IPS-18c (cell line): ENCODE measurements around the gene FFAR2.
"Not testable (repeated sequence)": the region's sequence is repeated elsewhere in the genome, so short reads cannot be mapped to it uniquely, and the experiment has no call there.

Source experiments
- H3K4me3 ChIP-seq: 2 replicates; pipeline ENCODE4 v1.7.0; 2013; ENCODE audit warnings: low read depth, mild to moderate bottlenecking, low read length, moderate library complexity; ENCODE audit not compliant: insufficient read depth
- H3K9me3 ChIP-seq: one replicate; pipeline ENCODE4 v1.6.1; 2013; ENCODE audit warnings: mild to moderate bottlenecking, low read length, moderate library complexity; ENCODE audit not compliant: control insufficient read depth, insufficient read depth

FFAR2 gene

DNA sequence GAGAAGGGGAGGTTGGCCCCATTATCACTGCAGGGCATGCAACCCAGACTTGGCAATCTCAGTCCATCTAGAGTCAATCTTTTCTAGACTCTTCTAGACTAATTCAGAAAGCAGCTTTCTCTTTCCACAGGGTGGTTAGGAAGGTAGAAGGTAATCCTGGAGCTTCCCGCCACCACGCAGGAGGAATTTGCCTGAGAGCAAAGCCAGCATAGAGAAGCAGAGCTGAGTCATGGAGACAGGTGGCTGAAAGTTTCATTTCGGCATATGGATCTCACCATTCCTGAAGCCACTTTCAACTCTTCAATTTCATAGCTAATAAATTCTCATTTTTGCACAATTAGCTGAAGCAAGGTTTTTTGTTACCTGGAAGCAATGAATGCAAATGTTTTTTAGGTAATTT is 29.0 kb upstream of the FFAR2 start:
- no peaks in the 10 kb centered on the region for H3K9me3 ChIP-seq

GRCh38 chr19:35419805-35420204 is 28.3 kb upstream of the FFAR2 start:
- H3K4me3 ChIP-seq, result no peak overlapping the region
- no peaks in the 10 kb centered on the region for H3K9me3 ChIP-seq

More for the DNA sequence above, 29.0 kb upstream of the FFAR2 start:
- no peak overlapping the region for H3K4me3 ChIP-seq

DNA sequence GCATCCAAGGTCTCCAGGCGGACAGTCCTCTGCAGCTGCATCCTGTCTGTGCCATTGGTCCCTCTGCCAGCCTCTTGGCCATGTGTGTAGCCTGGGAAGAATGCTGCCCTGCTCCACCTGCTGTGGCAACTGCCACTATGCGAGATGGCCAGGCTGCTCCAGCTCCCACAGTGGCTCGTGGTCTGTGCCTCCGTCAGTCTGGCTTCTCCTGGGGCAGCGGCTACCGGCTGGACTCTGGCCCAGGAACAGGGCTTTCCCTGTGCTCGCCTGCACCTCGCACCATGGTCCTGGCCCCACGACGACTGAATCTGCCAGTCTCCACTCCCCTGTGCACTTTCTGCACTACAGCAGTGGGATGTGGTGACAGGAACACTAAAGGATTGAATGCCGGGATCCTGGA is 26.7 kb upstream of the FFAR2 start:
- H3K9me3 ChIP-seq, result no peaks in the 10 kb centered on the region

DNA sequence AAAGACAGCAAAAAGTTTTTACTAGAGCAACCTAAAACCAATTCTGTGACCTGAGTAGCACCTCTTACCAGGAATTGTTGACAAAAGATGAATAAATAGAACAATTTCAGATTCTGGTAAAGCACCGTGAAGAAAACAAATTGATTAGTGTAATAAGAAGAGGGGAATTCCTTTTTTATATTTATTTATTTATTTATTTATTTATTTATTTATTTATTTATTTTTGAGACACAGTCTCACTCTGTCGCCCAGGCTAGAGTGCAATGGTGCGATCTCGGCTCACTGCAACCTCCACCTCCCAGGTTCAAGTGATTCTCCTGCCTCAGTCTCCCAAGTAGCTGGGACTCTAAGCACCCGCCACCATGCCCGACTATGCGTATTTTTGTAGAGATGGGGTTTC is 24.7 kb upstream of the FFAR2 start:
- not testable (repeated sequence) for H3K9me3 ChIP-seq, H3K4me3 ChIP-seq

More for the DNA sequence above, 26.7 kb upstream of the FFAR2 start:
- H3K4me3 ChIP-seq, result no peak overlapping the region

DNA sequence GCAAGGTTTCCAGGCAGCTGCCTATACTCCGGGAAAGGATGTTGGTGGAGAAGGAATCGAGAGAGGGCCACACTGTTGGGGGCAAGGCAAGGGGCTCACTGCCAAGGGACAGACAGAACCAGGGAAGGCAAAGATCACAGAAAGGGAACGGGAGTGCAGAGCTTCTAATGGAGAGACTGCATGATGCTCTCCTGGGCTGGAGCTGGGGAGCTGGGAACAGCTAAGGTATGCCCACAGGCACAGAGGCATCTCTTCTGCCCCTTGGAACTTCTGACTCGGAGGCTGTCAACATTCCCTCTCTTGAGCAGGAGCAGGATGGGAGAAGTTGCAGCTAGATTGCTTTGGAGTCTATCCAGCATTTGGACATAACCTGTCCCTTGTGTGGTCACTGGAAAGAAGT is 22.4 kb upstream of the FFAR2 start:
- Histone ChIP-seq H3K4me3 (no peak overlapping the region), H3K9me3 (no peaks in the 10 kb centered on the region)

DNA sequence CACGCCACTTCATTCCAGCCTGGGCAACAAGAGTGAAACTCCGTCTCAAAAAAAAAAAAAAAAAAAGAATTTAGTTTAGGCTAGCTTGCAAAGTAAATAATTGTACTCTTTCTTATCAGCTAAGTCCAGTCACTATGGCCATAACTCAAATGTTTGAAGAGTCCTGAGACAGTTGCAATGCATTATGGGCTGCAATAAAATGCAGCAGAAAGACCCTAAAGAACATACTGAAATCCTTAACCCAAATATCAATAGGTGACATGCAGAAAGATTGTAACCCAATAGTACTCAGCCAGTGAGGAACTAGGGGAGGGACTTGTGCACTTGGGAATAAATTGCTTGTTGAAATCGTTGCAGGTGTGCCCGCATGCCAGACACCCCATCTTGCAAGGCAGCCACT is 20.9 kb upstream of the FFAR2 start:
- Histone ChIP-seq H3K4me3 (no peak overlapping the region), H3K9me3 (no peaks in the 10 kb centered on the region)

- Histone ChIP-seq H3K4me3 (no peak overlapping the region), H3K9me3 (no peaks in the 10 kb centered on the region)
Observed at GRCh38 chr19:35429698-35430408, 18.2 kb upstream of the FFAR2 start.

- peaks cover 2% of the 10 kb centered on the region for H3K9me3 ChIP-seq
- H3K4me3 ChIP-seq, result no peak overlapping the region
Observed at GRCh38 chr19:35430409-35431144, 17.5 kb upstream of the FFAR2 start.

GRCh38 chr19:35431145-35431807 is 16.8 kb upstream of the FFAR2 start:
- Histone ChIP-seq H3K9me3 (peaks cover 2% of the 10 kb centered on the region), H3K4me3 (no peak overlapping the region)

DNA sequence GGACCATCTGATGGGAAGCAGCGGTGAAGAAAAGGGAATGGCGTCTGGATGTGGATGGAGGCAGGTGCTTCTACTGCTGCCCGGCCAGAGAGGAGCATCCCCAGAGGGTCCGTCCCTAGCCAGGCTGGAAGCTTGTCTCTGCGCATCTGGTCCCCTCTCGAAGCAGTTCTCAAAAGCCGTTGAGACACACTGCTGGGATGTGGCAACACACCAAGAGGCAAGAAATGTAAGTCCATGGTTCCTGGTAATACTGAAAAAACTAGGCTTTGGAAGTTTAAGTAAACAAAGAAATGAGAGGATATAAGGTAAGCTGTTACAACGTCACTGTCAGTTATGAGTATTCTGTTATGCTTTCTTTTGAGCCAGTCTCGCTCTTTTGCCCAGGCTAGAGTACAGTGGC is 15.1 kb upstream of the FFAR2 start:
- Histone ChIP-seq H3K4me3 (no peak overlapping the region), H3K9me3 (peaks cover 2% of the 10 kb centered on the region)

GRCh38 chr19:35433448-35433847 is 14.6 kb upstream of the FFAR2 start:
- Histone ChIP-seq H3K9me3 (peaks cover 2% of the 10 kb centered on the region), H3K4me3 (no peak overlapping the region)

GRCh38 chr19:35435896-35436295 is 12.2 kb upstream of the FFAR2 start:
- H3K4me3 ChIP-seq, result no peak overlapping the region

DNA sequence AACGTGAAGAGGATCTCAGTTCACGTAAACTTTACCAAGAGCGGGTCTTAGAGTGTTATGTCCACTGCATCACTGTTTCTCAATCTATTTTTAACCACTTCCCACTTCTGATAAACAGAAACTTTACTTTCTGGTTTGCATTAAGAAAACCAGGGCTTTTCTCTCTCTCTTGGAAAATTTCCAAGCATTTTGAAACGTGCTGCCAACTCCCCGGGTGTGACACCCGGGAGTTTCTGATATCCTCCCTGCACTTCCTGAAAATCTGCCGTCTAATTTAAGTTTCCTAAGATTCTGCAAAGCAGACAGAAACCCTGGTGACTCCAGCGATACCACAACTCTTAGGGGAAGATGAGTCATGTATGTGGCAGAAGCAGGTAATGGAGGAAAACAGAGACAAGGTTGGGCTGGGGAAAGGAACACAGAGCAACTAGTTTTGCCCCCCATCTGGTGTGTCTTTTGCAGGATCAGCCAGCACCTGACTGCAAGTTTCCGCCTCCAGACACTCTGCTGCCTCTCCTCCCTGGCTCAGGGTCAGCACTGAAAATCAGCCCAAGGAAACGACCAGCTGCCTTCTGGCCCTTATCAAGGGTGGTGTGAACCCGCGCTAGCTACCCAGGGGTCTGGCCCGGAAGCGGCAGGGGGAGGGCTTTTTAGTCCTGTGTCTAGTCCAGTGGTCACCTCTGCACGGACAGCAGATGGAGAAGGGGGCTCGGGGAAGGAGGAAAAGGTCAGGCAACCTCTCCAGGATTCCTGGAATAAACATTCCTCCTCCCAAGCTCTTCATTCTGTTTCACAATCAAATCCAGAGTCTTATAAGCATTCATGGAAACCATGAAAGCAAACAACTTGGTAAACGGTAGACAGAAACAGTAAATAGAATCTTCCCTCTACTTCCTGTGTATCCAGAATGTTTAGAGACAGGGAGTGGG is 11.3 kb upstream of the FFAR2 start:
- Histone ChIP-seq H3K9me3 (peaks cover 2% of the 10 kb centered on the region), H3K4me3 (no peak overlapping the region)

More at GRCh38 chr19:35435896-35436295, 12.2 kb upstream of the FFAR2 start:
- peaks cover 2% of the 10 kb centered on the region for H3K9me3 ChIP-seq

DNA sequence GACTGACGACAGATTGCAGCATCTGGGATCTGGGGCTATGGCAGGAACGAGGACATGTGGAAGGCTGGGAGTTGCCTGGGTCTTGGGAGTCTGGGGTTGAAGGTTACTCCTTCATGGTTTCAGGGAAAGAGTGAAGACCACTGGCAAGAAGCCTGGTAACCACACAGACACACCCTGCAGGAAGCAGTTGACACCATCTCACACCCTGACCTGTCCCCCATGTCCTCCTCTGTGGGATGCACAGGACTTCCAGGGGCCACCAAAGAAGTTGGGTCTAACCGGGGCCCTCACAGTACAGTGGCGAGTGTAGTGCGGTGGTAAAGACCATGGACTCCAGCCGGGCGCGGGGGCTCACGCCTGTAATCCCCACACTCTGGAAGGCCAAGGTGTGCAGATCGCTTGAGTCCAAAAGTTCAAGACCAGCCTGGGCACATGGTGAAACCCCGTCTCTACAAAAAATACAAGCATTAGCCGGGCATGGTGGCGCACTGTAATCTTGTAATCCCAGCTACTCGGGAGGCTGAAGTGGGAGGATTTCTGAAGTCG is 10.6 kb upstream of the FFAR2 start:
- Histone ChIP-seq H3K9me3 (peaks cover 2% of the 10 kb centered on the region), H3K4me3 (no peak overlapping the region)

DNA sequence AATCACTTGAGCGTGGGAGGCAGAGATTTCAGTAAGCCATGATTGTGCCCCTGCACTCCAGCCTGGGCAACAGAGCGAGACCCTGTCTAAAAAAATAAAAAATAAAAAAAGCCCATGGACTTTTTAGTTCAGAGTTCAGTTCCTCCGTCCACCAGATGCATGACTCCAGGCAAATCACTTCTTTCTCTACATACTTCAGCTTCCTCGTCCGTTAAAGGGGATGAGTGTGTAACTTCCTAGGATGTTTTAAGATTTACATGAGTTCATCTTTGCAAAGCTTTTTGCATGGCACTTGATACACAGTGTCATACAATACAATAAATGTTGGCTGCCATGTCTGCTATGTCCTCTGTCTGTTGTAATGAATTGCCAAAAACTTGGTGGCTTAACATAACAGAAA is 10.0 kb upstream of the FFAR2 start:
- H3K9me3 ChIP-seq, result peaks cover 2% of the 10 kb centered on the region
- H3K4me3 ChIP-seq, result no peak overlapping the region

DNA sequence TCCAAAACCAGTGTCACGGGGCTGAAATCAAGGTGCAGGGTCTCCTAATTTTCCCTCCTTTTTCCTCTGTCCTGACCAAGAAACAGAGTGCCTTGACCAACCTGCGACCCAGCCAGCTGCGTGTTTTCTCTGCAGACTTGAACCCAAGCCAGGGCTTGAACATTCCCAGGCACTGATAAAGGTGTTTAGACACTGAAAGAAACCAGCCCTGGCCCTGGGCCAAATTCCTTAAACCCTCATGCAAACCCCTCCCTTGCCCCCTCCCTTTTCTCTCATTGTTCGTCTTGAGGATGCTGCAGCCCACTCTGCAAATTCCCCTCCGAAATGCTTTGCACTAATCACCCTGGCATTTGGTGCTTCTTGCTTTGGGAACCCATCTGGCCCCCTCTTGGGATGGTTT is 9.5 kb upstream of the FFAR2 start:
- Histone ChIP-seq H3K4me3 (no peak overlapping the region), H3K9me3 (peaks cover 2% of the 10 kb centered on the region)

- H3K4me3 ChIP-seq, result no peak overlapping the region
- H3K9me3 ChIP-seq, result peaks cover 2% of the 10 kb centered on the region
Observed at GRCh38 chr19:35439921-35440320, 8.1 kb upstream of the FFAR2 start.
